Keratinocyte (primary cell): ENCODE results near the gene AFMID.

ENCODE experiments used
- EZH2 ChIP-seq: IDR thresholded peaks from one replicate; pipeline ENCODE4 v1.6.1; 2012; ENCODE audit warnings: inconsistent platforms, mild to moderate bottlenecking, low read length, moderate library complexity
- TF ChIP-seq, protein P1 (sequence below), 3 experiments: IDR thresholded peaks in 1 of 3; conservative IDR thresholded peaks in 1 of 3; optimal IDR thresholded peaks in 1 of 3; 2 replicates in 2 of 3; 3 replicates in 1 of 3; pipeline versions ENCODE3 to v1.5.1; 2011; ENCODE audit warnings: low read length in 3 of 3, mild to moderate bottlenecking in 3 of 3, moderate library complexity in 2 of 3, control low read depth in 1 of 3, inconsistent platforms in 1 of 3; ENCODE audit not compliant: insufficient read depth in 2 of 3; ENCODE audit errors: extremely low read depth in 1 of 3

DNA sequence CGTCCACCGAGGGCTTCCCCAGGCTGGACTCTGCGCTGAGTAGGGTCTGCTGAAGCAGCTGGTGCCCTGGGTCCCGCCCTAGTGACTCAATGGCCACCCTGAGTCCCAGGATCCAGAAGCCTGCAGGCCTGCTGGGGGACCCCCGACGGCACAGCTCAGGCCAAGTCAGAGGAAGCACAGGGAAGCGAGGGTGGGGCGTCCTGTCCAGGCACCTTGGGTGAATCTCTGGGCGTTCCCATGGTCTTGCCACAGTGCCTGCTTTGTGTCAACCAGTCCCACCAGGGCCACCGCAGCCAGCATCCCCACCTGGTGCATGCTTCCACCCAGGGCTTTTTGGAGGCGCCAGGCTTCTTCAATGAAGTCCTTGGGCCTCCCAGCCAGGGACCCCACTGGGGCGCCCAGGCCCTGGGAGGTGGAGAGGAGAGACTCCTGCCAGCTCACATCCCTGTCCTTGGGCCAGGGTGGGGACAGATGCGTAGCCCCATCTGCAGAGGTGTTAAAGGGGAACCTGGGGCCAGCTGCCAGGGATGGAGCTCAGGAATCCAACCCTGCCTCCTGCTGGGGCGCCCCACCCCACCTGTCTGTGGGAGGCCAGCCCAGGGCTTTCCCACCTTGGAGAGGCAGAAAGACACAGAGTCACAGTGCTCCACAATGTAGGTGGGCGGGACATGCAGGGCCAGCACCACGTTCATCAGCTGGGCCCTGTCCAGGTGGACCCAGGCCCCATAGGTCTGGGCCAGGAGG lies 62.1 kb downstream of the AFMID start:
- TF ChIP-seq, protein P1, sequence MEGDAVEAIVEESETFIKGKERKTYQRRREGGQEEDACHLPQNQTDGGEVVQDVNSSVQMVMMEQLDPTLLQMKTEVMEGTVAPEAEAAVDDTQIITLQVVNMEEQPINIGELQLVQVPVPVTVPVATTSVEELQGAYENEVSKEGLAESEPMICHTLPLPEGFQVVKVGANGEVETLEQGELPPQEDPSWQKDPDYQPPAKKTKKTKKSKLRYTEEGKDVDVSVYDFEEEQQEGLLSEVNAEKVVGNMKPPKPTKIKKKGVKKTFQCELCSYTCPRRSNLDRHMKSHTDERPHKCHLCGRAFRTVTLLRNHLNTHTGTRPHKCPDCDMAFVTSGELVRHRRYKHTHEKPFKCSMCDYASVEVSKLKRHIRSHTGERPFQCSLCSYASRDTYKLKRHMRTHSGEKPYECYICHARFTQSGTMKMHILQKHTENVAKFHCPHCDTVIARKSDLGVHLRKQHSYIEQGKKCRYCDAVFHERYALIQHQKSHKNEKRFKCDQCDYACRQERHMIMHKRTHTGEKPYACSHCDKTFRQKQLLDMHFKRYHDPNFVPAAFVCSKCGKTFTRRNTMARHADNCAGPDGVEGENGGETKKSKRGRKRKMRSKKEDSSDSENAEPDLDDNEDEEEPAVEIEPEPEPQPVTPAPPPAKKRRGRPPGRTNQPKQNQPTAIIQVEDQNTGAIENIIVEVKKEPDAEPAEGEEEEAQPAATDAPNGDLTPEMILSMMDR (optimal IDR thresholded peaks at IDR 0.05 in 1 of 3, IDR thresholded peaks at IDR 0.05 in 1 of 3, conservative IDR thresholded peaks at IDR 0.05 in 1 of 3; ENCODE audit: extremely low read depth in 1 of 3, insufficient read depth in 2 of 3, low read length in 3 of 3), result no peak
- no peak for TF ChIP-seq EZH2
